PC-9 (cell line): ENCODE results near the gene MBNL2. TPM values are rescaled to one million over a fixed set of nuclear protein-coding genes. Genes with fewer than 3 reads are reported as not detected.

Source experiments
- BruUV-seq: library from RNA; stranded (reverse); fragments of 400-500 nt; replicated peaks from 2 replicates; lab custom pipeline; 2021; lab: Mats Ljungman, UMichigan
- CTCF ChIA-PET: fragments of 300-600 bp; sonication (Branson Sonifier 250); formaldehyde crosslinking; loops from one replicate; lab custom pipeline; 2022; ENCODE audit warnings: antibody characterized with exemption; lab: Charles Lee
- POLR2A ChIA-PET: fragments of 300-600 bp; sonication (Branson Sonifier 250); formaldehyde crosslinking; loops from one replicate; lab custom pipeline; 2022; ENCODE audit warnings: antibody characterized with exemption; ENCODE audit not compliant: unreplicated experiment; lab: Charles Lee
- DNase-seq, 2 experiments: peaks; one replicate each; pipeline versions ENCODE4 v3.0.0 to v3.0.0-alpha.2; 2015 to 2022; ENCODE audit warnings: mixed read lengths in 1 of 2
- H2AFZ ChIP-seq: fragments of 200-600 bp; sonication (generic); 2 replicates; pipeline ENCODE4 v1.8.1; 2017; ENCODE audit warnings: antibody characterized with exemption
- H3F3A ChIP-seq: fragments of 200-600 bp; sonication (generic); 2 replicates; pipeline ENCODE4 v1.8.1; 2017; ENCODE audit warnings: antibody characterized with exemption, mild to moderate bottlenecking, low read depth; ENCODE audit not compliant: insufficient read depth
- H3K27ac ChIP-seq: fragments of 200-600 bp; sonication (generic); 2 replicates; pipeline ENCODE4 v1.6.1; 2016; ENCODE audit warnings: mixed run types
- H3K27me3 ChIP-seq: fragments of 200-600 bp; sonication (generic); 2 replicates; pipeline ENCODE4 v1.6.1; 2016; ENCODE audit warnings: low read depth, mixed run types; ENCODE audit not compliant: insufficient read depth
- H3K36me3 ChIP-seq: fragments of 200-600 bp; sonication (generic); 2 replicates; pipeline ENCODE4 v1.6.1; 2016; ENCODE audit warnings: low read depth, mixed run types
- H3K4me1 ChIP-seq: fragments of 200-600 bp; sonication (generic); replicated peaks from 2 replicates; pipeline ENCODE4 v1.6.1; 2016; ENCODE audit warnings: mixed run types; ENCODE audit not compliant: insufficient read depth
- H3K4me2 ChIP-seq: fragments of 200-600 bp; sonication (generic); 2 replicates; pipeline ENCODE4 v1.6.1; 2017; ENCODE audit warnings: mixed run types
- H3K4me3 ChIP-seq: fragments of 200-600 bp; sonication (generic); 2 replicates; pipeline ENCODE4 v1.6.1; 2016; ENCODE audit warnings: mixed run types
- H3K79me2 ChIP-seq: fragments of 200-600 bp; sonication (generic); 2 replicates; pipeline ENCODE4 v1.6.1; 2017; ENCODE audit warnings: low read depth, mixed run types
- H3K9me2 ChIP-seq: fragments of 200-600 bp; sonication (generic); 2 replicates; pipeline ENCODE4 v1.8.1; 2017; ENCODE audit warnings: mild to moderate bottlenecking; ENCODE audit not compliant: insufficient read depth
- H3K9me3 ChIP-seq: fragments of 200-600 bp; sonication (generic); 2 replicates; pipeline ENCODE4 v1.8.1; 2016; ENCODE audit warnings: low read depth; ENCODE audit not compliant: insufficient read depth
- H4K20me1 ChIP-seq: fragments of 200-600 bp; sonication (generic); 2 replicates; pipeline ENCODE4 v1.8.1; 2017; ENCODE audit not compliant: insufficient read depth
- CTCF ChIP-seq: fragments of 200-600 bp; sonication (generic); conservative IDR thresholded peaks from 2 replicates; pipeline ENCODE4 v1.6.1; 2017; ENCODE audit warnings: mixed run types, antibody characterized with exemption, mild to moderate bottlenecking, moderate library complexity
- EZH2 ChIP-seq: fragments of 200-600 bp; sonication (generic); IDR thresholded peaks from 2 replicates; pipeline ENCODE4 v1.8.0; 2017; ENCODE audit warnings: antibody characterized with exemption, low read depth
- intact Hi-C: fragments of 100-400 bp; cut with micrococcal nuclease; formaldehyde crosslinking; loops from one replicate; pipeline ENCODE4 v1.10.0; 2022; ENCODE audit not compliant: unreplicated experiment
- total RNA-seq: library from RNA; stranded (reverse); gene quantifications from 2 replicates; pipeline ENCODE4 v1.2.3, GENCODE V29; 2021

The MBNL2 gene
- total RNA-seq, 1 experiment from 2014 or later: 91.3 TPM

GRCh38 chr13:97352815-97353214, 130.7 kb downstream of the MBNL2 start:
- H3K4me3 ChIP-seq: no peak overlapping the region
- H3F3A ChIP-seq: peaks cover 53% of the 10 kb centered on the region
- peaks cover 36% of the 10 kb centered on the region for H4K20me1 ChIP-seq
- peaks cover 70% of the 10 kb centered on the region for H3K36me3 ChIP-seq
- H3K4me1 ChIP-seq: no peaks in the 10 kb centered on the region
- H3K27me3 ChIP-seq: no peaks in the 10 kb centered on the region
- H2AFZ ChIP-seq: no peak overlapping the region
- no peak for DNase-seq
- no peak overlapping the region for H3K27ac ChIP-seq
- ChIA-PET CTCF (no interaction called here), POLR2A (no interaction called here)
- intact Hi-C loops: no loop called here
- TF ChIP-seq EZH2: no peak
- no TSS peak for BruUV-seq
- H3K9me2 ChIP-seq: no peaks in the 10 kb centered on the region
- H3K4me2 ChIP-seq: no peak overlapping the region
- no peaks in the 10 kb centered on the region for H3K9me3 ChIP-seq
- H3K79me2 ChIP-seq: 0 out of 2 replicates have a peak, but pooled peaks cover 15% of the 10 kb centered on the region

- no peaks in the 10 kb centered on the region for H3K27me3 ChIP-seq
- H3K4me3 ChIP-seq: no peak overlapping the region
- peak; percentile 10 to 57 for DNase-seq
- no peaks in the 10 kb centered on the region for H3K4me1 ChIP-seq
- H3K4me2 ChIP-seq: no peak overlapping the region
- ChIA-PET POLR2A (interaction anchor here (0.5 to 0.6 kb wide), 2 partner anchors 291 to 315 kb away, joined by 3 to 17 read pairs; no protein-coding TSS in a partner anchor), CTCF (no interaction called here)
- TF ChIP-seq EZH2 (no peak), CTCF (no peak)
- H3K9me2 ChIP-seq: no peaks in the 10 kb centered on the region
- intact Hi-C loops: no loop called here
- H3K36me3 ChIP-seq: peaks cover 66% of the 10 kb centered on the region
- no peak overlapping the region for H2AFZ ChIP-seq
- peaks cover 66% of the 10 kb centered on the region for H3F3A ChIP-seq
- H4K20me1 ChIP-seq: peaks cover 35% of the 10 kb centered on the region
- no peaks in the 10 kb centered on the region for H3K9me3 ChIP-seq
- H3K79me2 ChIP-seq: 0 out of 2 replicates have a peak, but pooled peaks cover 13% of the 10 kb centered on the region
- no TSS peak for BruUV-seq
- H3K27ac ChIP-seq: no peak overlapping the region
Measured at GRCh38 chr13:97353927-97354675, 132.0 kb downstream of the MBNL2 start.

DNA sequence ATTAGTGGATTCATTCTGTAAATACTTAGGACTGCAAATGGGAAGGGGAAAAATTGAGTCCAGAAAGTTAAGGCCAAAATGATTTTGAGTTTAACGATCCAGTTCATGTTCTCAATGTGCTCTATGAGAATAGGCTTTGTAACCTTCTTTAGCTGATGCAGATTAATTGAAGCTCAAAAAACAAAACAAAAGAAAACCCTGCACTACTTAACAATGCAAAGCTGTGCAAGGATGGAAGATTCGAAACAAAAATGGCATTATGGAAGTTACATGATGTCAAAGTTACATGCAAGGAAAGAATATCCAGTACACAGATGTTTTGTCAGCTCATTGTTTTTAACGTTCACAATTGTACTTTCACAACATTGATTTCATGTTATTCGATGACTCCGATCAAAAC, 132.7 kb downstream of the MBNL2 start:
- ChIA-PET POLR2A (no interaction called here), CTCF (no interaction called here)
- peaks cover 63% of the 10 kb centered on the region for H3K36me3 ChIP-seq
- no peak overlapping the region for H3K4me2 ChIP-seq
- H3K27me3 ChIP-seq: no peaks in the 10 kb centered on the region
- H3K9me2 ChIP-seq: no peaks in the 10 kb centered on the region
- peaks cover 37% of the 10 kb centered on the region for H4K20me1 ChIP-seq
- peaks cover 73% of the 10 kb centered on the region for H3F3A ChIP-seq
- H3K27ac ChIP-seq: no peak overlapping the region
- H2AFZ ChIP-seq: no peak overlapping the region
- no peak for TF ChIP-seq EZH2
- no peak for TF ChIP-seq CTCF
- no peak overlapping the region for H3K4me3 ChIP-seq
- H3K4me1 ChIP-seq: no peaks in the 10 kb centered on the region
- intact Hi-C loops: no loop called here
- H3K79me2 ChIP-seq: peaks cover 6% of the 10 kb centered on the region; the same call in 1 of the 2 replicates
- no peak for DNase-seq
- BruUV-seq: no TSS peak
- no peaks in the 10 kb centered on the region for H3K9me3 ChIP-seq
